ENCODE measurements around the gene ARHGAP44. TPM values are rescaled to one million over a fixed set of nuclear protein-coding genes. Genes with fewer than 3 reads are reported as not detected.
A peak's percentile ranks its signal among the peaks of the same experiment; 100 is the strongest.

ARHGAP44 gene
- total RNA-seq, 2 experiments from 2014 or later, result 13.7 to 19.9 TPM

DNA sequence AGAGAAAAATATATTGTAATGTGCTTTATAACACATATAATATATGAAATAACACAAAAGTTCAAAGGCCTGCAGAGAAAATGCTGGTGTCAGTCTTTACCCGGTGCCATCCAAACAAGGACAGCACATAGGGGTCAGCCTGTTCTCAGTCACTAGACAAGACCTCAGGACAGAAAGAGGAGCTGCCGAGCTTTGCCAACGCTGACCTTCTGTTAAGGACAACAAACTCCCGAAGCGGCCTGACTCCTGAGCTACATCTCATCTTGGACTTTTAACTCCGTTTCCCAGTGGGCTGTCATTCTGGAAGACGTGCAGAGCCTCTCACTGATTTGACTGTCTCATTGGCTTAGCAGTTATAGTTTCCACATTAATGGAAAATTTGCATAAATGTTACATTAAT lies 221.7 kb downstream of the ARHGAP44 start:
- no peak overlapping the region for H2AFZ ChIP-seq (ENCODE audit: low read length)
- ChIA-PET POLR2A (no interaction called here), CTCF (ENCODE audit: unreplicated experiment) (no interaction called here)
- BruUV-seq (replicated peaks), result no TSS peak
- peaks cover 3% of the 10 kb centered on the region; the same call in 1 of the 2 replicates for H3K79me2 ChIP-seq (ENCODE audit: insufficient read depth, low read depth, low read length)
- no peak overlapping the region for H3K4me2 ChIP-seq (ENCODE audit: low read length)
- no peak for TF ChIP-seq EZH2phosphoT487 (IDR thresholded peaks at IDR 0.05; ENCODE audit: borderline replicate concordance, low read depth, low read length)
- TF ChIP-seq, protein P1, sequence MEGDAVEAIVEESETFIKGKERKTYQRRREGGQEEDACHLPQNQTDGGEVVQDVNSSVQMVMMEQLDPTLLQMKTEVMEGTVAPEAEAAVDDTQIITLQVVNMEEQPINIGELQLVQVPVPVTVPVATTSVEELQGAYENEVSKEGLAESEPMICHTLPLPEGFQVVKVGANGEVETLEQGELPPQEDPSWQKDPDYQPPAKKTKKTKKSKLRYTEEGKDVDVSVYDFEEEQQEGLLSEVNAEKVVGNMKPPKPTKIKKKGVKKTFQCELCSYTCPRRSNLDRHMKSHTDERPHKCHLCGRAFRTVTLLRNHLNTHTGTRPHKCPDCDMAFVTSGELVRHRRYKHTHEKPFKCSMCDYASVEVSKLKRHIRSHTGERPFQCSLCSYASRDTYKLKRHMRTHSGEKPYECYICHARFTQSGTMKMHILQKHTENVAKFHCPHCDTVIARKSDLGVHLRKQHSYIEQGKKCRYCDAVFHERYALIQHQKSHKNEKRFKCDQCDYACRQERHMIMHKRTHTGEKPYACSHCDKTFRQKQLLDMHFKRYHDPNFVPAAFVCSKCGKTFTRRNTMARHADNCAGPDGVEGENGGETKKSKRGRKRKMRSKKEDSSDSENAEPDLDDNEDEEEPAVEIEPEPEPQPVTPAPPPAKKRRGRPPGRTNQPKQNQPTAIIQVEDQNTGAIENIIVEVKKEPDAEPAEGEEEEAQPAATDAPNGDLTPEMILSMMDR (conservative IDR thresholded peaks at IDR 0.05; ENCODE audit: low read length), result no peak
- H3K36me3 ChIP-seq (ENCODE audit: insufficient read depth, low read length), result peaks cover 97% of the 10 kb centered on the region
- H3K9me3 ChIP-seq (ENCODE audit: low read length), result no peaks in the 10 kb centered on the region
- no peak for DNase-seq (ENCODE audit: low spot score)
- no peaks in the 10 kb centered on the region for H3K9me2 ChIP-seq (ENCODE audit: insufficient read depth, low read length)
- H4K20me1 ChIP-seq (ENCODE audit: insufficient read depth, low read length), result 0 out of 2 replicates have a peak, but pooled peaks cover 4% of the 10 kb centered on the region
- H3K27ac ChIP-seq (ENCODE audit: low read depth, low read length, poor library complexity, severe bottlenecking), result no peak overlapping the region
- peaks cover 3% of the 10 kb centered on the region for H3K4me1 ChIP-seq (ENCODE audit: insufficient read depth, low read length, poor library complexity, severe bottlenecking)
- H3K4me3 ChIP-seq (ENCODE audit: low read depth, low read length, poor library complexity, severe bottlenecking), result no peak overlapping the region
- intact Hi-C loops (cut with micrococcal nuclease; ENCODE audit: unreplicated experiment), result no loop called here

DNA sequence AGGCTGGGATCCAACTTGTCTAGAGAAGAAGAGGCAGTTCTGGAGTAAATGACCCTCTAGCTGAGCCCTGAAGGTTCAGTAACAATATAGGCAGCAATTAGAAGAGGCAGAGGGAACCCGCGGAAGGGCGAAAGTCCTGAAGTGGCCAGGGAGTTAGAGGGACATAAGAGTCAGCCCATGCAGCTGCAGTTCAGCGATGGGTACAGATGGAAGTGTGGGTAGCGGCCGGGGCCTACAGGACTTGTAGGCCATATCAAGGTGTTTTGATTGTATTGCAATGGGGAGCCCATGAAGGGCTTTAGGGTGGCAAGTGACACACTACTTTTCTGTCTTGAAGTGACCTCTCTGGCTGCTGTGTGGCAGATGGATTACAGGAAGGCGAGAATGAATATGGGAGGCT lies 225.5 kb downstream of the ARHGAP44 start:
- DNase-seq (ENCODE audit: low spot score), result no peak
- intact Hi-C loops (cut with micrococcal nuclease; ENCODE audit: unreplicated experiment), result no loop called here
- POLR2A ChIA-PET, result no interaction called here
- no peak overlapping the region for H3K27ac ChIP-seq (ENCODE audit: low read depth, low read length, poor library complexity, severe bottlenecking)
- peaks cover 66% of the 10 kb centered on the region for H3K36me3 ChIP-seq (ENCODE audit: insufficient read depth, low read length)
- H3K9me3 ChIP-seq (ENCODE audit: low read length), result no peaks in the 10 kb centered on the region
- peaks cover 19% of the 10 kb centered on the region for H3K4me1 ChIP-seq (ENCODE audit: insufficient read depth, low read length, poor library complexity, severe bottlenecking)
- no peak overlapping the region for H3K4me3 ChIP-seq (ENCODE audit: low read depth, low read length, poor library complexity, severe bottlenecking)
- no TSS peak for BruUV-seq (replicated peaks)
- H3K9me2 ChIP-seq (ENCODE audit: insufficient read depth, low read length), result no peaks in the 10 kb centered on the region
- peaks cover 19% of the 10 kb centered on the region for H3K79me2 ChIP-seq (ENCODE audit: insufficient read depth, low read depth, low read length)
- CTCF ChIA-PET (ENCODE audit: unreplicated experiment), result interaction anchor here (0.5 kb wide), 1 partner anchor 551 kb away, joined by 3 read pairs; no protein-coding TSS in a partner anchor
- 0 out of 2 replicates have a peak, but pooled peaks cover 4% of the 10 kb centered on the region for H4K20me1 ChIP-seq (ENCODE audit: insufficient read depth, low read length)
- H3K4me2 ChIP-seq (ENCODE audit: low read length), result no peak overlapping the region
- no peak overlapping the region for H2AFZ ChIP-seq (ENCODE audit: low read length)
- TF ChIP-seq, protein P1 (conservative IDR thresholded peaks at IDR 0.05; ENCODE audit: low read length), result no peak
- TF ChIP-seq EZH2phosphoT487 (IDR thresholded peaks at IDR 0.05; ENCODE audit: borderline replicate concordance, low read depth, low read length), result no peak

DNA sequence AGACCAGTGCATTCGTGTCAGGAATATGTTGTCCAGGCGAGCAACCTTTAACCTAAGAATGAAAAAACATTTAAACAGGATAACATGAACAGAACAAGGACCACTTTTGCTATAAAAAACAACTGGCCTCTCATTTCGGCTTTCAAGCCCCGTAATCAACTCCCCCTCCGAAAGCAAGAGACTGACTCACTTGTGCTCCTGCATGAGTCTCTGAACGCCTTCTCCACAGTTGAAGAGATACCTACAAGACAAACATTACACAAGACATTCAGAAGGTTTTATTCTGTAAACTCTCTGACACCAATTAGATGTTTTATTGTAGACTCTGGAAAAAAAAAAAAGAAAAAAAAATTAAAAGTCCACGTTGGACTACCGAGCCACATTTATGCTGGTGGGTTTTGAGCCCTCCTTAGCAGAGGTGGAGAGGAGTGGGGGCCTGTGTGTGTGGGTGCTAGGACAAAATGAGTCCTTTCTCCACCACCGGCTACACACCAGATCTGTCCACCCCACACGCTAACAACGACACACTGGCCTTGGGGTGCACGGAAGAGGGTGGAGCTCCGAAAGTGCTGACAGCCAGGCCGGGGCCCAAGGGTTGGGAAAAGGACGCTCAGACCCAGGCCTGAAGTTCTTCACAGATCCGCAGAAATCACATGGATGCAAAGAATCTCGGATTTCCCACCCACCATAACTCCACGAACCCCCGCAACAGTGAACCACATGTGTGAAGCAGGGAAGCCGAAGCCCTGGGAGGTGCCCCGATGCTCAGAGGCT lies 227.8 kb downstream of the ARHGAP44 start:
- peak overlapping the region; percentile 91 for H3K4me2 ChIP-seq (ENCODE audit: low read length)
- no peaks in the 10 kb centered on the region for H4K20me1 ChIP-seq (ENCODE audit: insufficient read depth, low read length)
- POLR2A ChIA-PET, result interaction anchor here (0.7 to 2.6 kb wide), 7 partner anchors 8 to 234 kb away, joined by 3 to 21 read pairs (median 5); no protein-coding TSS in a partner anchor
- no peaks in the 10 kb centered on the region for H3K9me3 ChIP-seq (ENCODE audit: low read length)
- intact Hi-C loops (cut with micrococcal nuclease; ENCODE audit: unreplicated experiment), result no loop called here
- peaks cover 19% of the 10 kb centered on the region for H3K79me2 ChIP-seq (ENCODE audit: insufficient read depth, low read depth, low read length)
- H3K27ac ChIP-seq (ENCODE audit: low read depth, low read length, poor library complexity, severe bottlenecking), result peak overlapping the region; percentile 52
- H3K4me1 ChIP-seq (ENCODE audit: insufficient read depth, low read length, poor library complexity, severe bottlenecking), result peaks cover 19% of the 10 kb centered on the region
- H3K4me3 ChIP-seq (ENCODE audit: low read depth, low read length, poor library complexity, severe bottlenecking), result peak overlapping the region; percentile 85
- no peaks in the 10 kb centered on the region for H3K9me2 ChIP-seq (ENCODE audit: insufficient read depth, low read length)
- TSS peak; percentile 47 for BruUV-seq (replicated peaks)
- TF ChIP-seq, protein P1 (conservative IDR thresholded peaks at IDR 0.05; ENCODE audit: low read length), result no peak
- no peak for TF ChIP-seq EZH2phosphoT487 (IDR thresholded peaks at IDR 0.05; ENCODE audit: borderline replicate concordance, low read depth, low read length)
- no peak for DNase-seq (ENCODE audit: low spot score)
- CTCF ChIA-PET (ENCODE audit: unreplicated experiment), result interaction anchor here (1.4 kb wide), 1 partner anchor 14 kb away, joined by 5 read pairs; no protein-coding TSS in a partner anchor
- peak overlapping the region; percentile 50 for H2AFZ ChIP-seq (ENCODE audit: low read length)
- H3K36me3 ChIP-seq (ENCODE audit: insufficient read depth, low read length), result peaks cover 43% of the 10 kb centered on the region

Measured in OCI-LY7 (cell line).